GM15510 (cell line): Measurements from ENCODE around the gene GUK1.

Experiments used
- POLR2A ChIP-seq: IDR thresholded peaks from 3 replicates; pipeline ENCODE4 v1.6.1; 2011; ENCODE audit warnings: borderline replicate concordance; ENCODE audit not compliant: insufficient read length; ENCODE audit errors: extremely low read depth

Gene GUK1

GRCh38 chr1:228139931-228140723, at the start of gene GUK1:
GUK1 (plus strand) TSS chr1:228140279; CDS start chr1:228140303, 24 bp downstream.
- peak; percentile 96 for TF ChIP-seq POLR2A

- no peak for TF ChIP-seq POLR2A
Measured at GRCh38 chr1:228090613-228091081, 49.4 kb upstream of the GUK1 start.

GRCh38 chr1:228091084-228091483, 49.0 kb upstream of the GUK1 start:
- TF ChIP-seq POLR2A: no peak

GRCh38 chr1:228092342-228093049, 47.6 kb upstream of the GUK1 start:
- TF ChIP-seq POLR2A: no peak

- TF ChIP-seq POLR2A: no peak
Measured at GRCh38 chr1:228093050-228093906, 46.8 kb upstream of the GUK1 start.

GRCh38 chr1:228094432-228095016, 45.6 kb upstream of the GUK1 start:
- no peak for TF ChIP-seq POLR2A

- no peak for TF ChIP-seq POLR2A
Measured at GRCh38 chr1:228095161-228095560, 44.9 kb upstream of the GUK1 start.

GRCh38 chr1:228095938-228096337, 44.1 kb upstream of the GUK1 start:
- no peak for TF ChIP-seq POLR2A

- TF ChIP-seq POLR2A: no peak
Measured at GRCh38 chr1:228096416-228097332, 43.4 kb upstream of the GUK1 start.

- TF ChIP-seq POLR2A: no peak
Measured at GRCh38 chr1:228097333-228098081, 42.6 kb upstream of the GUK1 start.

- TF ChIP-seq POLR2A: no peak
Measured at GRCh38 chr1:228098323-228098931, 41.7 kb upstream of the GUK1 start.

- TF ChIP-seq POLR2A: no peak
Measured at GRCh38 chr1:228099331-228099732, 40.7 kb upstream of the GUK1 start.

GRCh38 chr1:228100822-228101613, 39.1 kb upstream of the GUK1 start:
- TF ChIP-seq POLR2A: no peak
